Measurements from ENCODE around the gene MSRB3.

The MSRB3 gene

GRCh38 chr12:65277994-65278575, 398 bp upstream of the MSRB3 start:
- no peak overlapping the region for H2AFZ ChIP-seq (ENCODE audit: low read depth, low read length, severe bottlenecking)
- no peaks in the 10 kb centered on the region for H3K79me2 ChIP-seq (ENCODE audit: insufficient read depth, low read length)
- H3K9me2 ChIP-seq (replicated peaks; ENCODE audit: insufficient read depth, low read length): no peaks in the 10 kb centered on the region
- TF ChIP-seq EZH2phosphoT487 (conservative IDR thresholded peaks at IDR 0.05; ENCODE audit: low read length) (no peak), CTCF (IDR thresholded peaks at IDR 0.05; ENCODE audit: insufficient read depth, low read length, poor library complexity, severe bottlenecking) (no peak)
- no peaks in the 10 kb centered on the region for H3F3A ChIP-seq (ENCODE audit: insufficient read depth)
- no peak overlapping the region for H3K27ac ChIP-seq (ENCODE audit: low read depth, low read length)
- no peak overlapping the region; the same call in 1 of the 2 replicates for H3K9ac ChIP-seq (ENCODE audit: low read length)
- H3K36me3 ChIP-seq (ENCODE audit: low read length): no peaks in the 10 kb centered on the region
- H3K4me3 ChIP-seq (ENCODE audit: insufficient read depth, low read length, poor library complexity, severe bottlenecking): no peak overlapping the region
- H4K20me1 ChIP-seq (ENCODE audit: low read depth, low read length): no peaks in the 10 kb centered on the region
- H3K27me3 ChIP-seq (ENCODE audit: low read length): no peaks in the 10 kb centered on the region
- H3K4me2 ChIP-seq (ENCODE audit: low read depth, low read length, poor library complexity, severe bottlenecking): no peak overlapping the region
- no peaks in the 10 kb centered on the region for H3K9me3 ChIP-seq (ENCODE audit: insufficient read depth, low read length)

GRCh38 chr12:65279369-65280112, 1.1 kb downstream of the MSRB3 start:
- H3K4me3 ChIP-seq (ENCODE audit: insufficient read depth, low read length, poor library complexity, severe bottlenecking): peak overlapping the region; percentile 55
- no peak overlapping the region for H3K27ac ChIP-seq (ENCODE audit: low read depth, low read length)
- H3K27me3 ChIP-seq (ENCODE audit: low read length): no peaks in the 10 kb centered on the region
- H3K9ac ChIP-seq (ENCODE audit: low read length): peak overlapping the region; percentile 43
- H3K9me3 ChIP-seq (ENCODE audit: insufficient read depth, low read length): no peaks in the 10 kb centered on the region
- no peaks in the 10 kb centered on the region for H3K9me2 ChIP-seq (replicated peaks; ENCODE audit: insufficient read depth, low read length)
- no peaks in the 10 kb centered on the region for H4K20me1 ChIP-seq (ENCODE audit: low read depth, low read length)
- peak overlapping the region; percentile 81 for H2AFZ ChIP-seq (ENCODE audit: low read depth, low read length, severe bottlenecking)
- no peaks in the 10 kb centered on the region for H3K79me2 ChIP-seq (ENCODE audit: insufficient read depth, low read length)
- H3F3A ChIP-seq (ENCODE audit: insufficient read depth): no peaks in the 10 kb centered on the region
- no peaks in the 10 kb centered on the region for H3K36me3 ChIP-seq (ENCODE audit: low read length)
- peak overlapping the region; percentile 52 for H3K4me2 ChIP-seq (ENCODE audit: low read depth, low read length, poor library complexity, severe bottlenecking)
- TF ChIP-seq CTCF (IDR thresholded peaks at IDR 0.05; ENCODE audit: insufficient read depth, low read length, poor library complexity, severe bottlenecking) (no peak), EZH2phosphoT487 (conservative IDR thresholded peaks at IDR 0.05; ENCODE audit: low read length) (no peak)

- Histone ChIP-seq H4K20me1 (ENCODE audit: low read depth, low read length) (no peaks in the 10 kb centered on the region), H3K9me2 (replicated peaks; ENCODE audit: insufficient read depth, low read length) (no peaks in the 10 kb centered on the region), H3K27me3 (ENCODE audit: low read length) (no peaks in the 10 kb centered on the region), H3K27ac (ENCODE audit: low read depth, low read length) (no peak overlapping the region), H3F3A (ENCODE audit: insufficient read depth) (no peaks in the 10 kb centered on the region), H3K79me2 (ENCODE audit: insufficient read depth, low read length) (no peaks in the 10 kb centered on the region), H3K36me3 (ENCODE audit: low read length) (no peaks in the 10 kb centered on the region), H3K4me3 (ENCODE audit: insufficient read depth, low read length, poor library complexity, severe bottlenecking) (no peak overlapping the region), H3K4me2 (ENCODE audit: low read depth, low read length, poor library complexity, severe bottlenecking) (no peak overlapping the region), H2AFZ (ENCODE audit: low read depth, low read length, severe bottlenecking) (no peak overlapping the region), H3K9ac (ENCODE audit: low read length) (no peak overlapping the region), H3K9me3 (ENCODE audit: insufficient read depth, low read length) (no peaks in the 10 kb centered on the region)
- TF ChIP-seq EZH2phosphoT487 (conservative IDR thresholded peaks at IDR 0.05; ENCODE audit: low read length) (no peak), CTCF (IDR thresholded peaks at IDR 0.05; ENCODE audit: insufficient read depth, low read length, poor library complexity, severe bottlenecking) (no peak)
These were observed 1.8 kb downstream of the MSRB3 start for GRCh38 chr12:65280306-65280705.
